DND-41 (cell line): ENCODE results near the gene NIM1K.

Experiments
- EZH2 ChIP-seq: IDR thresholded peaks from 3 replicates; pipeline ENCODE4 v1.6.1; 2012; ENCODE audit warnings: borderline replicate concordance, low read depth, mild to moderate bottlenecking, moderate library complexity, low read length, inconsistent platforms; ENCODE audit not compliant: severe bottlenecking
- TF ChIP-seq, protein P1 (sequence below): IDR thresholded peaks from 2 replicates; pipeline ENCODE4 v1.5.1; 2012; ENCODE audit warnings: borderline replicate concordance, low read length, moderate library complexity, mild to moderate bottlenecking; ENCODE audit not compliant: poor library complexity, severe bottlenecking; ENCODE audit errors: extremely low read depth

- no peak for TF ChIP-seq EZH2
- TF ChIP-seq, protein P1, sequence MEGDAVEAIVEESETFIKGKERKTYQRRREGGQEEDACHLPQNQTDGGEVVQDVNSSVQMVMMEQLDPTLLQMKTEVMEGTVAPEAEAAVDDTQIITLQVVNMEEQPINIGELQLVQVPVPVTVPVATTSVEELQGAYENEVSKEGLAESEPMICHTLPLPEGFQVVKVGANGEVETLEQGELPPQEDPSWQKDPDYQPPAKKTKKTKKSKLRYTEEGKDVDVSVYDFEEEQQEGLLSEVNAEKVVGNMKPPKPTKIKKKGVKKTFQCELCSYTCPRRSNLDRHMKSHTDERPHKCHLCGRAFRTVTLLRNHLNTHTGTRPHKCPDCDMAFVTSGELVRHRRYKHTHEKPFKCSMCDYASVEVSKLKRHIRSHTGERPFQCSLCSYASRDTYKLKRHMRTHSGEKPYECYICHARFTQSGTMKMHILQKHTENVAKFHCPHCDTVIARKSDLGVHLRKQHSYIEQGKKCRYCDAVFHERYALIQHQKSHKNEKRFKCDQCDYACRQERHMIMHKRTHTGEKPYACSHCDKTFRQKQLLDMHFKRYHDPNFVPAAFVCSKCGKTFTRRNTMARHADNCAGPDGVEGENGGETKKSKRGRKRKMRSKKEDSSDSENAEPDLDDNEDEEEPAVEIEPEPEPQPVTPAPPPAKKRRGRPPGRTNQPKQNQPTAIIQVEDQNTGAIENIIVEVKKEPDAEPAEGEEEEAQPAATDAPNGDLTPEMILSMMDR: no peak
These were observed 117.6 kb downstream of the NIM1K start for GRCh38 chr5:43309637-43310036.
